Trophoblast cell (in vitro differentiated cells and primary cell): ENCODE data around the gene SMYD3.

Experiments used
- DNase-seq, 2 donors: peaks; one replicate each; pipeline ENCODE4 v3.0.0-alpha.2; 2016
- H2AFZ ChIP-seq: 2 replicates; pipeline ENCODE4 v1.6.1; 2013; ENCODE audit warnings: low read length, moderate library complexity, mild to moderate bottlenecking; ENCODE audit not compliant: insufficient read depth, poor library complexity
- H2AK5ac ChIP-seq: 2 replicates; pipeline ENCODE4 v1.6.1; 2013; ENCODE audit warnings: mild to moderate bottlenecking, low read length
- H2BK120ac ChIP-seq: 2 replicates; pipeline ENCODE4 v1.6.1; 2013; ENCODE audit warnings: low read length, mild to moderate bottlenecking, moderate library complexity; ENCODE audit not compliant: insufficient read depth, poor library complexity
- H2BK12ac ChIP-seq: 2 replicates; pipeline ENCODE4 v1.6.1; 2013; ENCODE audit warnings: mild to moderate bottlenecking, low read length, moderate library complexity
- H2BK5ac ChIP-seq: 2 replicates; pipeline ENCODE4 v1.6.1; 2013; ENCODE audit warnings: low read length, low read depth, moderate library complexity, mild to moderate bottlenecking; ENCODE audit not compliant: poor library complexity
- H3K14ac ChIP-seq: 2 replicates; pipeline ENCODE4 v1.6.1; 2013; ENCODE audit warnings: mild to moderate bottlenecking, low read length
- H3K18ac ChIP-seq: 2 replicates; pipeline ENCODE4 v1.6.1; 2013; ENCODE audit warnings: mild to moderate bottlenecking, low read length
- H3K23ac ChIP-seq: 2 replicates; pipeline ENCODE4 v1.6.1; 2013; ENCODE audit warnings: low read length
- H3K27ac ChIP-seq: 2 replicates; pipeline ENCODE4 v1.5.1; 2013; ENCODE audit warnings: low read depth, mild to moderate bottlenecking, inconsistent platforms, low read length, moderate library complexity
- H3K27me3 ChIP-seq: 2 replicates; pipeline ENCODE4 v1.6.1; 2013; ENCODE audit warnings: inconsistent platforms, mild to moderate bottlenecking, low read length, moderate library complexity; ENCODE audit not compliant: insufficient read depth
- H3K36me3 ChIP-seq, 2 experiments: 1 replicate in 1 of 2; 2 replicates in 1 of 2; pipeline ENCODE4 v1.6.1; 2013; ENCODE audit warnings: low read length in 2 of 2, mild to moderate bottlenecking in 2 of 2, moderate library complexity in 1 of 2; ENCODE audit not compliant: insufficient read depth in 2 of 2, control insufficient read depth in 1 of 2
- H3K4ac ChIP-seq: 2 replicates; pipeline ENCODE4 v1.6.1; 2013; ENCODE audit warnings: low read depth, mild to moderate bottlenecking, low read length, moderate library complexity
- H3K4me1 ChIP-seq, 2 experiments: 1 replicate in 1 of 2; 2 replicates in 1 of 2; pipeline ENCODE4 v1.6.1; 2013; ENCODE audit warnings: low read length in 2 of 2, mild to moderate bottlenecking in 2 of 2, moderate library complexity in 1 of 2; ENCODE audit not compliant: insufficient read depth in 2 of 2, control insufficient read depth in 1 of 2
- H3K4me2 ChIP-seq: 2 replicates; pipeline ENCODE4 v1.6.1; 2013; ENCODE audit warnings: inconsistent platforms, mild to moderate bottlenecking, low read length, moderate library complexity
- H3K4me3 ChIP-seq: 2 replicates; pipeline ENCODE4 v1.5.1; 2013; ENCODE audit warnings: mild to moderate bottlenecking, low read depth, low read length, inconsistent platforms
- H3K79me1 ChIP-seq: one replicate; pipeline ENCODE4 v1.6.1; 2013; ENCODE audit warnings: low read length
- H3K79me2 ChIP-seq: 2 replicates; pipeline ENCODE4 v1.6.1; 2013; ENCODE audit warnings: low read length, mild to moderate bottlenecking; ENCODE audit not compliant: control insufficient read depth, insufficient read depth, poor library complexity
- H3K9ac ChIP-seq: 2 replicates; pipeline ENCODE4 v1.6.1; 2013; ENCODE audit warnings: mild to moderate bottlenecking, low read length
- H3K9me3 ChIP-seq: 2 replicates; pipeline ENCODE4 v1.6.1; 2013; ENCODE audit warnings: low read depth, mild to moderate bottlenecking, control low read depth, inconsistent platforms, low read length; ENCODE audit not compliant: insufficient read depth
- H4K12ac ChIP-seq: 2 replicates; pipeline ENCODE4 v1.6.1; 2013; ENCODE audit warnings: low read depth, mild to moderate bottlenecking, low read length, moderate library complexity
- H4K8ac ChIP-seq: 2 replicates; pipeline ENCODE4 v1.6.1; 2013; ENCODE audit warnings: low read depth, mild to moderate bottlenecking, low read length, moderate library complexity
- H4K91ac ChIP-seq: one replicate; pipeline ENCODE4 v1.6.1; 2013; ENCODE audit warnings: low read depth, mild to moderate bottlenecking, low read length, moderate library complexity
- WGBS: extraction: QIAGEN DNeasy Blood & Tissue Kit; methylation state at CpG from one replicate; pipeline ENCODE4 v1.1.7; 2013; ENCODE audit warnings: missing lambda C conversion rate; ENCODE audit not compliant: insufficient read length, insufficient coverage; ENCODE audit errors: extremely low coverage; 5-methylcytosine and 5-hydroxymethylcytosine counted together

Gene SMYD3

DNA sequence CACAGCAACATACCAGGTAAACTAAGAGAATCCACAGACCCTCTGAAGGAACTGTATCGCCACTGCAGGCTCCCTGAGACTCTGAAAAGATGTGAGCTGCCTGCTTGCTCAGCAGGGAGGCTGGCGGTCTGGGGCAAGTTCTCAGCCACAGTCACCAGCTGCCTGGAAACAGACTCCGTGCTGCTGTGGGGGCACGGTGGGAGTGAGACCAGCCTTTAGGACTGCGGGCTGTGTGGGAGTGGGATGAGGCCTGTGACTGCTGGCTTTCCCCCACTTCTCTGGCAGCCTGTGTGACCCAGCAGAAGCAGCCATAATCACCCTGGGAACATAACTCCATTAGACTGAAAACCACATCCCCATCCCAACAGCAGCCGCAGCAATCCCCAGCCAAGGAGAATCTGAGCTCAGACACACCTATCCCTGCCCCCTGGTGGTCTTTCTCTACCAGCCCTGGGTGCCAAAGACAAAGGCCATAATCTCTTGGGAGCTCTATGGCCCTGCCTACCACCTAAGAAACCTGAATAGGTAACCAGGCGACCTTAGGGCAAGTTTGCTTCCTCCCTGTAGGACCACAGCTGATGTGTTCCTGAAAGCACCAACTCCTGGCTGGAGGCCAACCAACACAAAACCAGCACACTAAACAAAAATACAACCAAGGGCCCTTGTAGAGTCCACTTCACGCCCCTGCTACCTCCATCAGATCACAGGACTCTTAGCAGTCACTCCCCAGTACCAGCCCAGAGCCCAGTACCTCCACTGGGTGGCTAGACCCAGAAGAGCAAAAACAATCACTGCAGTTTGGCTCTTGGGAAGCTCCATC, 151.5 kb downstream of the SMYD3 start:
- H2AFZ ChIP-seq: peak overlapping the region; percentile 66
- H3K4me1 ChIP-seq: peaks cover 15% of the 10 kb centered on the region in 2 experiments
- H3K79me1 ChIP-seq: peaks cover 18% of the 10 kb centered on the region
- H3K27ac ChIP-seq: peak overlapping the region; percentile 100
- H3K36me3 ChIP-seq: peaks cover 0 to 1% of the 10 kb centered on the region in 2 experiments
- H4K91ac ChIP-seq: peak overlapping the region; percentile 98
- peak overlapping the region; percentile 92 for H4K8ac ChIP-seq
- DNase-seq: no peak
- H3K27me3 ChIP-seq: no peaks in the 10 kb centered on the region
- peak overlapping the region; percentile 93 for H3K4ac ChIP-seq
- peak overlapping the region; percentile 96 for H2BK120ac ChIP-seq
- H2BK12ac ChIP-seq: peak overlapping the region; percentile 28
- H3K4me2 ChIP-seq: no peak overlapping the region
- peak overlapping the region; percentile 95 for H3K18ac ChIP-seq
- H4K12ac ChIP-seq: peak overlapping the region; percentile 57
- H2BK5ac ChIP-seq: peak overlapping the region; percentile 100
- peak overlapping the region; percentile 98 for H2AK5ac ChIP-seq
- H3K4me3 ChIP-seq: no peak overlapping the region
- H3K79me2 ChIP-seq: peaks cover 9% of the 10 kb centered on the region
- no CpG with 5 or more reads among the region's 8 CpGs for WGBS
- H3K9ac ChIP-seq: no peak overlapping the region
- H3K23ac ChIP-seq: no peak overlapping the region
- peak overlapping the region; percentile 96 for H3K14ac ChIP-seq
- H3K9me3 ChIP-seq: no peaks in the 10 kb centered on the region

DNA sequence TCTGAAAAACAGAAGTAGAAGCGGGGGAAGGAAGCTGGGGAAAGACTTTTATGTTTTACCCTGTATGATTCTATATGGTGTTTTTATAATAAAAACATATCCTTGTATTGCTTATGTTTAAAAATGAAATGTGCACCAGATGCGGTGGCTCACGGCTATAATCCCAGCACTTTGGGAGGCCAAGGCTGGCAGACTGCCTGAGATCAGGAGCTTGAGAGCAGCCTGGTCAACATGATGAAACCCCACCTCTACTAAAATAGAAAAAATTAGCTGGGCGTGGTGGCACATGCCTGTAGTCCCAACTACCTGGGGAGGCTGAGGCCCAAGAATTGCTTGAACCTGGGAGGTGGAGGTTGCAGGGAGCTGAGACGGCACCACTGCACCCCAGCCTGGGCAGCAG, 155.4 kb downstream of the SMYD3 start:
- no peak overlapping the region for H3K27ac ChIP-seq
- H3K4me1 ChIP-seq: peaks cover 15% of the 10 kb centered on the region in 2 experiments
- no peak overlapping the region for H3K4me3 ChIP-seq
- H2BK5ac ChIP-seq: no peak overlapping the region
- no peaks in the 10 kb centered on the region for H3K27me3 ChIP-seq
- H3K23ac ChIP-seq: no peak overlapping the region
- H2AK5ac ChIP-seq: no peak overlapping the region
- H3K4ac ChIP-seq: no peak overlapping the region
- no CpG with 5 or more reads among the region's 5 CpGs for WGBS
- no peak overlapping the region for H2BK12ac ChIP-seq
- no peak overlapping the region for H2BK120ac ChIP-seq
- peaks cover 20% of the 10 kb centered on the region for H3K79me1 ChIP-seq
- H3K36me3 ChIP-seq: peaks cover 1 to 2% of the 10 kb centered on the region in 2 experiments
- H4K8ac ChIP-seq: no peak overlapping the region
- H2AFZ ChIP-seq: no peak overlapping the region
- H4K12ac ChIP-seq: no peak overlapping the region
- no peak overlapping the region for H3K9ac ChIP-seq
- H4K91ac ChIP-seq: no peak overlapping the region
- no peak overlapping the region for H3K18ac ChIP-seq
- peaks cover 9% of the 10 kb centered on the region for H3K79me2 ChIP-seq
- no peaks in the 10 kb centered on the region for H3K9me3 ChIP-seq
- H3K4me2 ChIP-seq: no peak overlapping the region
- no peak overlapping the region for H3K14ac ChIP-seq
- DNase-seq: no peak

DNA sequence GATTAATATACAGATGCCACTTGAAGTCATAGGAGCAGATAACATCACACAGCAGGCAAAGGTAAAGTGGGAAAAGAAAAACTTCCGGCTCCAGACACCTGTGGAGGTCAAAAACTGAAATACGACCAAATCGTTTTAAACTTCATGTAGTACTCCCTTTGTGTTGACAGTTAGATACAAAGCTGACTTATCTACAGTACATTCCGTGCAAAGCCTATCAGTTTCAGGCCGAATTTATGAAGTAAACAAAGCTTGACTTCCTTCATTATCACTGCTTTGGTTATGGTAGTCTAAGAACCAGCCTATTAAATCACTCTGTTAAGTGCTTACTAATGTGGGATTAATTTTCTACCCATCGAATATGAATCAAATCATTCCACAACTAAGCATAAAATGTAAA, 156.3 kb downstream of the SMYD3 start:
- WGBS: no CpG with 5 or more reads among the region's 6 CpGs
- H3K4me1 ChIP-seq: peaks cover 10% of the 10 kb centered on the region in 2 experiments
- H4K12ac ChIP-seq: no peak overlapping the region
- no peak overlapping the region for H4K91ac ChIP-seq
- no peak overlapping the region for H3K23ac ChIP-seq
- H3K27me3 ChIP-seq: no peaks in the 10 kb centered on the region
- H3K9ac ChIP-seq: no peak overlapping the region
- H3K36me3 ChIP-seq: peaks cover 2 to 4% of the 10 kb centered on the region in 2 experiments
- no peak overlapping the region for H2BK12ac ChIP-seq
- H2BK5ac ChIP-seq: no peak overlapping the region
- no peak overlapping the region for H3K4me2 ChIP-seq
- peaks cover 14% of the 10 kb centered on the region for H3K79me1 ChIP-seq
- H2BK120ac ChIP-seq: no peak overlapping the region
- no peak overlapping the region for H3K4me3 ChIP-seq
- DNase-seq: no peak
- H3K18ac ChIP-seq: no peak overlapping the region
- H3K9me3 ChIP-seq: no peaks in the 10 kb centered on the region
- H2AK5ac ChIP-seq: no peak overlapping the region
- H2AFZ ChIP-seq: no peak overlapping the region
- no peak overlapping the region for H3K27ac ChIP-seq
- no peak overlapping the region for H3K4ac ChIP-seq
- H3K14ac ChIP-seq: no peak overlapping the region
- H3K79me2 ChIP-seq: peaks cover 5% of the 10 kb centered on the region
- H4K8ac ChIP-seq: no peak overlapping the region

DNA sequence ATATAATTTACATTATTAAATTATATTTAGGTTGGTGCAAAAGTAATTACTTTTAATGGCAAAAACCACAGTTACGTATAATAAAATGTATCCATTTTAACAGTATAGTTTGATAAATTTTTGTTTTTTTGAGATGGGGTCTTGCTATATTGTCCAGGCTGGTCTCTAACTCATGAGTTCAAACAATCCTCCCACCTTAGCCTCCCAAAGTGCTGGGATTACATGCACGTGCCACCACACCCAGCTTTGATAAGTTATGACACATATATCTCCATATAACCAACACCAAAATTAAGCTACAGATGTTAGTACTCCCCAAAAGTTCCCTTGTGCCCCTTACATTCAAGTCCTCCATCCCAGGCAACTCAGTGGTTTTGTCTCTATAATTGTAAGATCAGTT, 163.1 kb downstream of the SMYD3 start:
- H3K79me2 ChIP-seq: no peaks in the 10 kb centered on the region
- no peak overlapping the region for H3K27ac ChIP-seq
- WGBS: no CpG with 5 or more reads among the region's 2 CpGs
- peaks cover 1% of the 10 kb centered on the region for H3K9me3 ChIP-seq
- no peaks in the 10 kb centered on the region for H3K79me1 ChIP-seq
- H2AFZ ChIP-seq: no peak overlapping the region
- H3K4me2 ChIP-seq: no peak overlapping the region
- peaks cover 4 to 8% of the 10 kb centered on the region in 2 experiments for H3K36me3 ChIP-seq
- no peak overlapping the region for H3K9ac ChIP-seq
- no peak overlapping the region for H2AK5ac ChIP-seq
- H3K4me3 ChIP-seq: no peak overlapping the region
- no peak overlapping the region for H4K12ac ChIP-seq
- no peak for DNase-seq
- H4K91ac ChIP-seq: no peak overlapping the region
- H2BK12ac ChIP-seq: no peak overlapping the region
- no peak overlapping the region for H2BK5ac ChIP-seq
- H3K27me3 ChIP-seq: no peaks in the 10 kb centered on the region
- no peak overlapping the region for H3K18ac ChIP-seq
- no peaks in the 10 kb centered on the region for H3K4me1 ChIP-seq
- no peak overlapping the region for H2BK120ac ChIP-seq
- no peak overlapping the region for H4K8ac ChIP-seq
- H3K4ac ChIP-seq: no peak overlapping the region
- H3K23ac ChIP-seq: no peak overlapping the region
- no peak overlapping the region for H3K14ac ChIP-seq
